NCI-H345 treated with DMSO at 0.1 percent for 48 hours (cell line): ENCODE results near the gene SPPL3.
A peak's percentile ranks its signal among the peaks of the same experiment; 100 is the strongest.
"Not testable (repeated sequence)": the region's sequence is repeated elsewhere in the genome, so short reads cannot be mapped to it uniquely, and the experiment has no call there.

Source experiments
- DNase-seq: peaks from one replicate; lab custom pipeline; 2025; ENCODE audit not compliant: unreplicated experiment; lab: John Stamatoyannopoulos, UW

The SPPL3 gene

DNA sequence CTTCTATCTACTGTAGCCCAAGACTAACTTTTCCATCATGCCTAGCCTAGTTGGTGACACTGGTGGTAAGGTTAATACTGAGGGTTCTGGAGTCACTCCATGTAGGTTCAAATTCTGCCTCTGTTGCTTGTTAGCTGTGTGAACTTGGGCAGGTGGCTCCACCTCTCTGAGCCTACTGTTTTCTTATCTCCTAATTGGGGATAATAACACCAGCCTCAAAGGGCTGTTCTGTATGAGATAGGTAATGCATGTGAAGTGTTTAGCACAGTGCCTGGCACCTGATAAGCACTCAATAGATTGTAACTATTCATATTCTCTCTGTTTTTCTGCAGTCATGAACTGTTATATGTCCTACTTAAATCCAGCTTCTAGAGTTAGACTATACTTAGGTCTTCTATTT, 17.5 kb upstream of the SPPL3 start:
- no peak for DNase-seq

DNA sequence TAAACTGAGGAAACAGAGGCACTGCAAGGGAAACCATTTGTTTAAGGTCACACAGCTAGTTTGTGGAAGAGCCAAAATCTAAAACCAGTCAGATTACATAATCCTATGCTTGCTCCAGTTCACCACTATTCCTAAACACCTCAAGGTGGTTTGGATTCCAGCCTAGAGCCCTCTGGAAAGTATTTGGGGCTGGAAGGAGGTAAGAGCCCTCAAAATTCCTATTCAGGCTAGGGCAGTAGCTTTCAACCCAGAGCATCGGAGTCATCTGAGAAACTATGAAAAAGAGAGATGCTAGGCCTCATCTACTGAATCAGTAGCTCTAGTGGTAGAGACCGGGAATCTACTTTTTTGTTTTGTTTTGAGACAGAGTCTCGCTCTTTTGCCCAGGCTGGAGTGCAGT, 16.0 kb upstream of the SPPL3 start:
- no peak for DNase-seq

- no peak for DNase-seq
Observed at GRCh38 chr12:120917748-120918147, 13.6 kb upstream of the SPPL3 start.

GRCh38 chr12:120916561-120916960, 12.4 kb upstream of the SPPL3 start:
- DNase-seq: no peak

- no peak for DNase-seq
Observed at GRCh38 chr12:120914794-120915193, 10.6 kb upstream of the SPPL3 start.

GRCh38 chr12:120909633-120910298, 5.6 kb upstream of the SPPL3 start:
- DNase-seq: no peak

DNA sequence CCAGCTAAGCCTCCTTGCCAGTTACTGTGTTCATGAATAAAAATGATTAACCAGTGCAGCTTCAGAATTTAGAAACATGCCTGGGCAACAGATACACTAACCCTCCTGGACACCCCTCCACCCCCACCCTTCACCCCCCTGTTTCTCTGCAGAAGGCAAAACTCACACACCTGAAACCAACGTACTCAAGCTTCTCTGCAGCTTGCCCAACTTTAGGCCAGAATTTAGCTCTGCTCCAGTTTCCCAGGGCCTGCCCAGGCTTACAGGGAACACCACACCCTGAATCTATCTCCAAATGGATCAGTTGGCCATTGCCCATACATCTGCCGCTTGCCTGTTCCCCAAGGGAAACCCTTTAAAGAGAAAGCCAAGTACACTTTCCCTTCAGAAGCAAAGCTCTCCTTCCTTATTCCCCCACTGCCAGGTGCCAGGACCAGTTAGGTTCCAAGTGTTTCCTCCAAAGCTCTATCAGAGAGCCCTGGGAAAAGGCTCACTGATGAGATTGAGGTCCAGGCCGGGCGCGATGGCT, 1.8 kb upstream of the SPPL3 start:
- no peak for DNase-seq

- peak; percentile 6 for DNase-seq
Observed at GRCh38 chr12:120903412-120904196, 554 bp downstream of the SPPL3 start.

DNA sequence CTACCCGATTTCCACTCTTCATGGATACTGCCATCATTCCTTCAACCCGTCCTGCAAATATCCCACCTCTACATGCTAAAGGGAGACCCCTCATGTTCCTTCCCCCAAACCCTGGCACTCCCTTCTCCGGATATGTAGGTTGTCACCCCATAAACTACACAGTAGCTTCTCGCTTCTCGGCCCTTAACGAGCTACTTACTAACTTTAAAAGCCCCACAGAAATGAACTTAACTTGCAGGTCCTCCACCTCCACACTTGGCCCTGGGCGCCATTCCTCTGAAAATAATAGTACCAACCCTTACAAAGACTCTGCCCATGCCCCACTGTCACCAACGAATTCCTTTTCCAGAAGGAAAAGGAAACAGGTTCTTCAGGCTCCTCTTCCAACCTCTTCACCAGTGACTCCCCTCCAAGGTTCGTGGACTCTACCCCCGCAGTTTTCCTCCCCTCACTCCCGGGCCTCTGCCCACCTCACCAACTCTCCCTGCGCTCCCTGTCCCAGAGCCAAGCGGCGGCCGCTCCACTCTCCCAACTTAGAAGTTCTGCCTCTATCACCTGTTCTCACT, 1.2 kb downstream of the SPPL3 start:
- DNase-seq: no peak

- no peak for DNase-seq
Observed at GRCh38 chr12:120901818-120902217, 2.3 kb downstream of the SPPL3 start.

DNA sequence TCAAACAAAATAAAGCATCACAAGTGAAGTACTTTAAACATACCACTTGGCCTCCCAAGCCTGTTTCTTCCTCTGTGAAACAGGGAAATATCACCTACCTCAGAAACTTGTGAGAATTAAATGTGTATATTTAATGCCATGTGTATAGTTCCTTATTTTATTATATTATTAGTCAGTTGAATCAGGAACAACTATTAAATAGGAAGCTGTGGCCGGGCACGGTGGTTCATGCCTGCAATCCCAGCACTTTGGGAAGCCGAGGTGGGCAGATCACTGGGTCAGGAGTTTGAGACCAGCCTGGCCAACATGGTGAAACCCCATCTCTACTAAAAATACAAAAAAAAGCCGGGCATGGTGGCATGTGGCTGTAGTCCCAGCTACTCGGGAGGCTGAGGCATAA, 3.1 kb downstream of the SPPL3 start:
- not testable (repeated sequence) for DNase-seq

DNA sequence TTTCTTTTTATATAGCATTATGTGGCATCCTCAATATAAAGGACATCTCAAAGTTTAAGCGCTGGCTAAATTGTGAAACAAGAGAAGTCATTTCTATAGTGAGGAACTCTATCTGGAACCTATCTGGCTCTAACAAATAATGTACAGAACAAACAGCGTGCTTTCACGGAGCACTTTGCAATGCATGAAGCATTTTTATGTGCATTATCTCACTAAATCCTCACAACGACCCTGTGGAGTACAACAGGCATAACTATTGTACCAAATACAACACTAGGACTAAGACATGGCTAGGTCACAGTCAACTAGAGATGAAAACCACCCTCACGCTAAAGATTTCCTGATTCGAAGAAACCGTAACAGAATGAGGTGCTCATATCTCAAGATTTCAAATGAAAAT, 8.6 kb downstream of the SPPL3 start:
- DNase-seq: no peak

- DNase-seq: no peak
Observed at GRCh38 chr12:120892265-120892664, 11.9 kb downstream of the SPPL3 start.

GRCh38 chr12:120890963-120891362, 13.2 kb downstream of the SPPL3 start:
- DNase-seq: no peak

GRCh38 chr12:120887253-120888043, 16.7 kb downstream of the SPPL3 start:
- DNase-seq: no peak

DNA sequence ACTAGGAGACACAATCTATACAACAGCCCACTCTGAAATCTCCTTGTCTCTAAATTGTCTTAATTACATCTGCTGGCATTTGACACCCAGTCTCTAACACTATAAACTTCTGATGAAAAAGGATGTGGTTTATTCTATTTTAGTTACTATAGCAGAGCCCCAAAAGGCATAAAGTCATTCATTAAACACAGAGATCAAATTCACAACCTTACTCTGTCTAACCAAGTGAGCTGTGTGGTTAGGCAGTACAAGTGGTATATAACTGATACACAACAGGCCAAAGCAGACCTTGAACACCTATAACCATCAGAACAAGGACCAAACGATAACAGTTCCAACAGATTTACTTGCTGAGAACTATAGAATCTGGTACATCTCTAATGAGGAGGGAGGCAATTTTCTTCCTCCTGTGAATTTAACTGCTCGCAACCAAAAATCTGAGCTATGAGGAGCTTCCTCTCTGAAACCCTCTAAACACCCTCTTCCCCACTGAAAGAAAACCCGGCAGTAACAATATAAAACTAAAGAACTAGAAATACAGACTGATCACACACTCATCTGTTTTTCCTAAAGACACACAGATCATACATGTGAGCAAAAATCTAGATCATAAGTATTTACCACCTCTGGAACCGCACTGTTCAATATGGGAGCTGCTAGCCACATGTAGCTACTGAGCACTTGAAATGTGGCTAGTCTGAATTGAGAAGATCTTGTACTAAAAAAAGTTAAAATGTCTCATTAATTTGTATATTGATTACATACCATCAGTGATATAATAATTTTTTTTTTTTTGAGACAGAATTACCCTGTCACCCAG, 17.7 kb downstream of the SPPL3 start:
- no peak for DNase-seq

DNA sequence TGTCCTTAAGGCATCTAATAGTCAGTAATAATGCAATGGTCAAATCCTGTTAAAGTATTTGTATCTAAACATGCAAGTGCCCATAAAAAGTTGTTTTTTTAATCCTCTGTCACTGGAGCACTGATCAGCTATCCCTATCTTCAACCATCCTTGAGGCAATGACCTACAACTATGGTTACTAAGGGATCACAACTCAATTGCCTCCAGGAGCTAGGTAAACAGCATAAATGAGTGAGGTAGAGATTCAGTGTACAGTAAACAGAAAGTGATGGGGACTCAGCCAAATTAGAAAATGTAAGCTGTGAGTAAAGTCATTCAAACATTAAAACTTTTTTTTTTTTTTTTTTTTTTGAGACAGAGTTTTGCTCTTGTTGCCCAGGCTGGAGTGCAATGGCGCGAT, 18.6 kb downstream of the SPPL3 start:
- no peak for DNase-seq

GRCh38 chr12:120884644-120885043, 19.5 kb downstream of the SPPL3 start:
- DNase-seq: no peak

GRCh38 chr12:120882055-120882555, 22.1 kb downstream of the SPPL3 start:
- DNase-seq: no peak

DNA sequence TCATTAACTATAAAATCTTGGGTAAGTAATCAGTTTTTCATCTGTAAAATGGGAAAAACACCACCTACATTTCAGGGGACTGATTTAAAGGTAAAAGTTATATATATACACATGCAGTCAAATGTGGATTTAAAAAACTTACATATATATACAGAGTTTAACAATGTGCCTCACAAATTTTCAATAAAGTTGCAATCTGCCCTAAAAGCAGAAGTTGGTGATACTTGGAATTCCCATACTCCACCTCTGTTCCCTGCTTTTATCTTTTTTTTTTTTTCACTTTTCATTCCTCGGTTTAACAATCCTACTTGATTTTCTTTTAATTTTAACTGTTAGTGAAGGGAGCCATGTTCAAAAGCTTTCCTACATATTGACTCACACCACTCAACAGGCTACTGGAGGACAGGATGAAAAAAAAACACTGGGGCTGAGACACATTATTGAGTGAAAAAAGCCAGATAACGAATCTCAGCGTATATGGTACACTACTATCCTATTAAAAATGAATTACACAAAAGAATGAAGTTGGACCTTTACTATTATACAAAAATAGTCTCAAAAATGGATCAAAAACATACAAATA, 24.3 kb downstream of the SPPL3 start:
- no peak for DNase-seq
